CD8-positive, alpha-beta memory T cell (primary cell): ENCODE measurements around the gene FTHL17. TPM values are rescaled to one million over a fixed set of nuclear protein-coding genes. Genes with fewer than 3 reads are reported as not detected.

Experiments
- CTCF ChIA-PET: fragments of 350-600 bp; sonication (Branson Sonifier 250); formaldehyde crosslinking; loops from one replicate; lab custom pipeline; 2021; ENCODE audit warnings: antibody characterized with exemption; lab: Charles Lee
- POLR2A ChIA-PET: fragments of 350-600 bp; sonication (Branson Sonifier 250); formaldehyde crosslinking; loops from one replicate; lab custom pipeline; 2021; ENCODE audit warnings: antibody characterized with exemption; lab: Charles Lee
- DNase-seq, 5 donors: peaks; one replicate each; pipeline versions ENCODE4 v3.0.0 to v3.0.0-alpha.2; 2020 to 2022; ENCODE audit warnings: mixed read lengths in 1 of 5
- H3K27ac ChIP-seq: one replicate; pipeline ENCODE4 v1.7.0; 2013; ENCODE audit warnings: low read depth, mild to moderate bottlenecking, low read length, moderate library complexity
- H3K27me3 ChIP-seq: 2 replicates; pipeline ENCODE4 v1.7.0; 2013; ENCODE audit warnings: low read length, mild to moderate bottlenecking; ENCODE audit not compliant: insufficient read depth, poor library complexity, severe bottlenecking
- H3K36me3 ChIP-seq: 2 replicates; pipeline ENCODE4 v1.7.0; 2013; ENCODE audit warnings: mild to moderate bottlenecking, low read length, moderate library complexity; ENCODE audit not compliant: insufficient read depth
- H3K4me1 ChIP-seq: 2 replicates; pipeline ENCODE4 v1.7.0; 2013; ENCODE audit warnings: mild to moderate bottlenecking, low read length, moderate library complexity; ENCODE audit not compliant: insufficient read depth
- H3K4me3 ChIP-seq: 2 replicates; pipeline ENCODE4 v1.7.0; 2013; ENCODE audit warnings: mild to moderate bottlenecking, low read length
- H3K9me3 ChIP-seq: 2 replicates; pipeline ENCODE4 v1.7.0; 2013; ENCODE audit warnings: mild to moderate bottlenecking, low read length
- H3K27ac Mint-ChIP-seq, 8 donors: one replicate each; pipeline ENCODE4 v1.8.0; 2020 to 2021; ENCODE audit warnings: mixed read lengths in 8 of 8, mild to moderate bottlenecking in 6 of 8, inconsistent platforms in 3 of 8, moderate library complexity in 3 of 8
- H3K27me3 Mint-ChIP-seq, 2 donors: one replicate each; pipeline ENCODE4 v1.8.0; 2020 to 2021; ENCODE audit warnings: mixed read lengths in 2 of 2, mild to moderate bottlenecking in 1 of 2, moderate library complexity in 1 of 2
- H3K36me3 Mint-ChIP-seq, 3 donors: one replicate each; pipeline ENCODE4 v1.8.0; 2020 to 2021; ENCODE audit warnings: mixed read lengths in 3 of 3, inconsistent platforms in 1 of 3, mild to moderate bottlenecking in 1 of 3
- H3K4me1 Mint-ChIP-seq, 3 donors: one replicate each; pipeline ENCODE4 v1.8.0; 2020 to 2021; ENCODE audit warnings: mixed read lengths in 3 of 3, inconsistent platforms in 1 of 3, mild to moderate bottlenecking in 1 of 3
- H3K4me3 Mint-ChIP-seq, 7 donors: one replicate each; pipeline ENCODE4 v1.8.0; 2020 to 2021; ENCODE audit warnings: mixed read lengths in 7 of 7, mild to moderate bottlenecking in 6 of 7, moderate library complexity in 4 of 7, inconsistent platforms in 2 of 7
- H3K9me3 Mint-ChIP-seq, 5 donors: one replicate each; pipeline ENCODE4 v1.8.0; 2020 to 2022; ENCODE audit warnings: mixed read lengths in 5 of 5, mild to moderate bottlenecking in 3 of 5, moderate library complexity in 2 of 5, inconsistent platforms in 1 of 5
- polyA plus RNA-seq: library from polyadenylated mRNA; unstranded; fragments of 300-500 nt; fragmentation: Illumina TruSeq; gene quantifications from one replicate; pipeline ENCODE4 v1.2.3, GENCODE V29; 2021
- total RNA-seq, 2 experiments: library from RNA; stranded (reverse); gene quantifications; one replicate each; pipeline ENCODE4 v1.2.3, GENCODE V29; 2021

FTHL17 gene
- total and polyA plus RNA-seq, 3 experiments from 2014 or later = not detected

GRCh38 chrX:31061091-31061490, 10.8 kb downstream of the FTHL17 start:
- DNase-seq = no peak

GRCh38 chrX:31060016-31060415, 11.8 kb downstream of the FTHL17 start:
- ChIA-PET CTCF (no interaction called here), POLR2A (no interaction called here)
- Mint-ChIP-seq H3K36me3 (no peaks in the 10 kb centered on the region), H3K27me3 (no peaks in the 10 kb centered on the region), H3K4me1 (no peaks in the 10 kb centered on the region), H3K9me3 (peaks cover 0 to 2% (median 0%) of the 10 kb centered on the region in 5 donors), H3K27ac (no peak overlapping the region), H3K4me3 (no peak overlapping the region)
- H3K9me3 ChIP-seq = no peaks in the 10 kb centered on the region
- H3K36me3 ChIP-seq = no peaks in the 10 kb centered on the region
- no peaks in the 10 kb centered on the region for H3K4me1 ChIP-seq
- no peaks in the 10 kb centered on the region for H3K27me3 ChIP-seq
- no peak overlapping the region for H3K4me3 ChIP-seq
- H3K27ac ChIP-seq = no peak overlapping the region
- no peak for DNase-seq

More at GRCh38 chrX:31061091-31061490, 10.8 kb downstream of the FTHL17 start:
- Histone ChIP-seq H3K4me1 (no peaks in the 10 kb centered on the region), H3K4me3 (no peak overlapping the region), H3K36me3 (no peaks in the 10 kb centered on the region), H3K27ac (no peak overlapping the region), H3K9me3 (no peaks in the 10 kb centered on the region), H3K27me3 (no peaks in the 10 kb centered on the region)
- ChIA-PET CTCF (no interaction called here), POLR2A (no interaction called here)
- Mint-ChIP-seq H3K9me3 (peaks cover 0 to 1% (median 0%) of the 10 kb centered on the region in 5 donors), H3K27ac (peak overlapping the region in 1 of 8 donors; percentile 24), H3K27me3 (no peaks in the 10 kb centered on the region), H3K4me1 (no peaks in the 10 kb centered on the region), H3K4me3 (no peak overlapping the region), H3K36me3 (no peaks in the 10 kb centered on the region)

- ChIA-PET POLR2A (no interaction called here), CTCF (no interaction called here)
- Histone ChIP-seq H3K4me1 (no peaks in the 10 kb centered on the region), H3K36me3 (no peaks in the 10 kb centered on the region), H3K27me3 (no peaks in the 10 kb centered on the region), H3K4me3 (no peak overlapping the region), H3K9me3 (no peaks in the 10 kb centered on the region), H3K27ac (no peak overlapping the region)
- Mint-ChIP-seq H3K36me3 (no peaks in the 10 kb centered on the region), H3K4me3 (no peak overlapping the region), H3K27me3 (no peaks in the 10 kb centered on the region), H3K4me1 (no peaks in the 10 kb centered on the region), H3K9me3 (peaks cover 0 to 2% (median 0%) of the 10 kb centered on the region in 5 donors), H3K27ac (no peak overlapping the region)
- no peak for DNase-seq
Observed at GRCh38 chrX:31058284-31058683, 13.6 kb downstream of the FTHL17 start.

GRCh38 chrX:31057691-31058090, 14.2 kb downstream of the FTHL17 start:
- Mint-ChIP-seq H3K4me3 (no peak overlapping the region), H3K4me1 (no peaks in the 10 kb centered on the region), H3K36me3 (no peaks in the 10 kb centered on the region), H3K27ac (no peak overlapping the region), H3K9me3 (peaks cover 0 to 2% (median 0%) of the 10 kb centered on the region in 5 donors), H3K27me3 (no peaks in the 10 kb centered on the region)
- DNase-seq = no peak
- Histone ChIP-seq H3K27me3 (no peaks in the 10 kb centered on the region), H3K36me3 (no peaks in the 10 kb centered on the region), H3K9me3 (no peaks in the 10 kb centered on the region), H3K4me1 (no peaks in the 10 kb centered on the region), H3K4me3 (no peak overlapping the region), H3K27ac (no peak overlapping the region)
- ChIA-PET CTCF (no interaction called here), POLR2A (no interaction called here)

DNA sequence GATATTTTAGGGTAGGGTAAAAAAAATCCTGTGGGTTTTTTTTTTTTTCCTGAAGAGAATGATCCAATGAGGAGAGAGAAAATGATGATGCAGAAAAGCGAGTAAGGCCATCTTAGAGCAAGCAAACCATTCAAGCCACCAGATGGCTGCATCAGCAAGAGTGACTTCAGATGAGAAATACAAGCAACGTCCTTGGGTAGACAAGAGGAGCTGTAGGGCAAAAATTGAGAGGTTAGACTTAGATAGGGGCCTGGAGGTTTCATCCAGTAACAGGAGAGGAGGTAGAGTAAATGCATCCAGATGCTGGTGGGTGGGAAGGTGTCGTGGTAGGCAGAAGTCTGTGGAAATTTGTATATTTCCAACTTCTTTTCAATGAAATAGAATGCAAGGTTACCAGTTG, 14.6 kb downstream of the FTHL17 start:
- Mint-ChIP-seq H3K9me3 (peaks cover 0 to 2% (median 0%) of the 10 kb centered on the region in 5 donors), H3K27me3 (no peaks in the 10 kb centered on the region), H3K4me3 (no peak overlapping the region), H3K27ac (no peak overlapping the region), H3K36me3 (no peaks in the 10 kb centered on the region), H3K4me1 (no peaks in the 10 kb centered on the region)
- Histone ChIP-seq H3K4me1 (no peaks in the 10 kb centered on the region), H3K27me3 (no peaks in the 10 kb centered on the region), H3K36me3 (no peaks in the 10 kb centered on the region), H3K4me3 (no peak overlapping the region), H3K27ac (no peak overlapping the region), H3K9me3 (no peaks in the 10 kb centered on the region)
- POLR2A ChIA-PET = no interaction called here
- DNase-seq = no peak
- CTCF ChIA-PET = no interaction called here

GRCh38 chrX:31053621-31054020, 18.2 kb downstream of the FTHL17 start:
- peaks cover 0 to 6% of the 10 kb centered on the region in 2 donors for H3K27me3 Mint-ChIP-seq
- CTCF ChIA-PET = no interaction called here
- no peaks in the 10 kb centered on the region for H3K36me3 Mint-ChIP-seq
- no peak overlapping the region for H3K4me3 Mint-ChIP-seq
- POLR2A ChIA-PET = no interaction called here
- DNase-seq = no peak
- H3K4me3 ChIP-seq = no peak overlapping the region
- H3K27ac Mint-ChIP-seq = no peak overlapping the region
- H3K9me3 ChIP-seq = no peaks in the 10 kb centered on the region
- no peak overlapping the region for H3K27ac ChIP-seq
- H3K36me3 ChIP-seq = no peaks in the 10 kb centered on the region
- no peaks in the 10 kb centered on the region for H3K4me1 ChIP-seq
- H3K9me3 Mint-ChIP-seq = peaks cover 0 to 6% (median 0%) of the 10 kb centered on the region in 5 donors
- H3K4me1 Mint-ChIP-seq = no peaks in the 10 kb centered on the region
- H3K27me3 ChIP-seq = no peaks in the 10 kb centered on the region

DNA sequence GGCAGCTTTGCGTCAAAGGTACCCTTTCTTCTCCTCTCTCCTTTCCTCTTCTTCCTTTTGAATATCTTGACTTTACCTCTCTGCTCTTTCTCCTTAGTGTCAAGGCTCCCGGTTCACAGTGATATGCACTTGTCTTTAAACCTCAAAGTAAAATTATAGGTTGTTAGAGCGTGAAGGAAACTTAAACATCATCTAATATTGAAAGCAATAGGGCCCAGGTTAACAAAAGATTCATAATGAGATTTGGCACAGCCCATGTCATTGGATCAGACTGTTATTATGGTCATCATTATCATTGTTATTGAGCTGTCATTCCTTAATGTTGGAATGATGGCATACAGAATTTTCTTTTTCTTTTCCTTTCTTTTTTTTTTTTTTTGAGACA, 32.5 kb downstream of the FTHL17 start:
- Histone ChIP-seq H3K36me3 (no peaks in the 10 kb centered on the region), H3K27me3 (no peaks in the 10 kb centered on the region), H3K4me1 (no peaks in the 10 kb centered on the region), H3K4me3 (no peak overlapping the region), H3K9me3 (no peaks in the 10 kb centered on the region), H3K27ac (no peak overlapping the region)
- Mint-ChIP-seq H3K4me3 (no peak overlapping the region), H3K36me3 (no peaks in the 10 kb centered on the region), H3K9me3 (peaks cover 0 to 4% (median 0%) of the 10 kb centered on the region in 5 donors), H3K27me3 (no peaks in the 10 kb centered on the region), H3K4me1 (no peaks in the 10 kb centered on the region), H3K27ac (no peak overlapping the region)
- no peak for DNase-seq
- ChIA-PET POLR2A (no interaction called here), CTCF (no interaction called here)

GRCh38 chrX:31038575-31039326, 33.1 kb downstream of the FTHL17 start:
- CTCF ChIA-PET = no interaction called here
- Histone ChIP-seq H3K4me3 (no peak overlapping the region), H3K27me3 (no peaks in the 10 kb centered on the region), H3K36me3 (no peaks in the 10 kb centered on the region), H3K4me1 (no peaks in the 10 kb centered on the region), H3K27ac (no peak overlapping the region), H3K9me3 (no peaks in the 10 kb centered on the region)
- H3K36me3 Mint-ChIP-seq = no peaks in the 10 kb centered on the region
- H3K4me1 Mint-ChIP-seq = no peaks in the 10 kb centered on the region
- no peaks in the 10 kb centered on the region for H3K27me3 Mint-ChIP-seq
- H3K9me3 Mint-ChIP-seq = peaks cover 0 to 4% (median 0%) of the 10 kb centered on the region in 5 donors
- no peak overlapping the region for H3K4me3 Mint-ChIP-seq
- H3K27ac Mint-ChIP-seq = no peak overlapping the region
- DNase-seq = no peak
- POLR2A ChIA-PET = no interaction called here
